GM19043 (cell line): ENCODE data around the gene POR.

Experiments used
- ATAC-seq: cut with Tn5 transposase; IDR thresholded peaks from one replicate; pipeline ENCODE4 v1.9.1; 2021; ENCODE audit warnings: low read depth; ENCODE audit not compliant: unreplicated experiment

POR gene

DNA sequence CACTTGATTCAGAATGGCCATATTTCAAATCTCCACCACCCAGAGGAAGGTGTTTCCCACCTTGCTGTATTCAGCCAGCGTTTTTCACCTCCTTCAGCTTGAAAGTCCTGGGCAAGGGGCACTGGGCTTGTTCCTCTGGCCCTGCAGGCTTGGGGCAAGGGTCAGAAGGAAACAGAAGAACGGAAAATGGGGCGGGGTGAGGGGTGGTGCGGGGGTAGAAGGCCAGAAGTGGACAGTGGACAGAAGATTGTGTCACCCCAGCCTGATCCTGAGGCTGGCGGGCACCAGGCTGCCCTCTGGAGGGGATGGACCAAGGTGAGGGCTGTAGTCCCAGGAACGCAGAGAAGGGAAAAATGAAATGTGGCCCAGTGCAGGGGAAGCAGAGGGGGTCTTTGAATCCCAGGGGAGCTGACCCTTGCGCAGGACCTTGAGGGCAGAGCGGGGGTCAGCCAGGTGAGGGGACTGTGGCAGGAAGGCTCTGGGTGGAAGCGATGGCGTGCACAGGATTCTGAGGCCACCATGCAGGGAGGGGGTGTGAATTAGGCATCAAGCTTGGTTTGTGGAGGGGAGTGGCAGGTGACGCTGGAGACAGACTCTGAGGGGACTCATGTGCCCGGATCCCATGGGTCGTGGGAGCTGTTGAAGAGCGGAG is 56.5 kb downstream of the POR start:
- ATAC-seq, result no peak

- ATAC-seq, result no peak
Measured at GRCh38 chr7:75971961-75972763, 57.2 kb downstream of the POR start.

DNA sequence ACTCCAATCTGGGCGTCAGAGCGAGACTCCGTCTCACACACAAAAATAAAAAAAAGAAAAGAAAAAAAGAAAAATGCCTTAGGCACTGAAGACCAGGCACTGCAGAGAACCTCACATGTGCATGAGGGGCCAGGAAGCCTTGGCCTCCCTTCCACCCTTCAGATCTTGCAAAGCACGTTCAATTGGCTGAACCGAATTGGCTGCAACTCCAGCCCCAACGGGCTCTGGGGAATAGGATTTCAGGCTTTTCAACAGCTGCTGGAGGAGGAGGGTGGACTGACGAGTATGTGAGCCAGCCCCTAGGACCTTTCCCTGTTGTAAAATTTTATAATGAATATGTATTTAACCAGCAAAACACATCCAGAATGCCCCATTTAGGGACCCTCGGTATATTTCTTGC is 62.8 kb downstream of the POR start:
- no peak for ATAC-seq

- no peak for ATAC-seq
Measured at GRCh38 chr7:75979759-75980429, 64.9 kb downstream of the POR start.

DNA sequence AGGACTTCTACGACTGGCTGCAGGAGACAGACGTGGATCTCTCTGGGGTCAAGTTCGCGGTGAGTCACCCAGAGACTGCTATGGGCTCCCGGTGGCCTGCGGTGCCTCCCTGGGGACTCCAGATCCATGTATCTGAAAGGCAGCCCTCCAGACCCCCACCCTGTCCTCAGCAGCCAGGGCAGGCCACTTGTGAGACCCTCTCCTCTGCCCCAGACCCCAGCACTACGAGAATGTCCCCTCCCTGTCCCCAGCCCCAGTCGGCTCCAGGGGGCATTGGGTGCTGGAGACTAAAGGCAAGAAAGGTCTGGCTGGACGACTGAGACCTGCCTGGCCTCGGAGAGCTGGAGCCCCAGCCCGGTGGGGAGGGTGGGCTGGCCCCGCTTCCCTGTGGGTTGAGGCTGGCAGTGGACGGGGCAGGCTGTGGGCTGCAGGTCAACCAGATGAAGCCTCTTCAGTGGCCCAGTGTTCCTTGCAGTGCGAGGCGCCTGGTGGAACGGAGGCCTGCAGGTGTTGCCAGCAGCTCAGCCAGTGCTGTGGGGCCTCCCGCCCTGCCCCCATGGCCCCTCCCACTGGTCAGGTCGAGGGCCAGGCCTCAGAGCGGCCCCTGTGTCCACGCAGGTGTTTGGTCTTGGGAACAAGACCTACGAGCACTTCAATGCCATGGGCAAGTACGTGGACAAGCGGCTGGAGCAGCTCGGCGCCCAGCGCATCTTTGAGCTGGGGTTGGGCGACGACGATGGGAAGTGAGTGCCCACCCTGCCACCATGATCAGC is 65.7 kb downstream of the POR start:
- ATAC-seq, result no peak

GRCh38 chr7:75981203-75981452 is 66.2 kb downstream of the POR start:
- no peak for ATAC-seq

- no peak for ATAC-seq
Measured at GRCh38 chr7:75981453-75982305, 66.7 kb downstream of the POR start.

GRCh38 chr7:75982306-75983064 is 67.5 kb downstream of the POR start:
- no peak for ATAC-seq

DNA sequence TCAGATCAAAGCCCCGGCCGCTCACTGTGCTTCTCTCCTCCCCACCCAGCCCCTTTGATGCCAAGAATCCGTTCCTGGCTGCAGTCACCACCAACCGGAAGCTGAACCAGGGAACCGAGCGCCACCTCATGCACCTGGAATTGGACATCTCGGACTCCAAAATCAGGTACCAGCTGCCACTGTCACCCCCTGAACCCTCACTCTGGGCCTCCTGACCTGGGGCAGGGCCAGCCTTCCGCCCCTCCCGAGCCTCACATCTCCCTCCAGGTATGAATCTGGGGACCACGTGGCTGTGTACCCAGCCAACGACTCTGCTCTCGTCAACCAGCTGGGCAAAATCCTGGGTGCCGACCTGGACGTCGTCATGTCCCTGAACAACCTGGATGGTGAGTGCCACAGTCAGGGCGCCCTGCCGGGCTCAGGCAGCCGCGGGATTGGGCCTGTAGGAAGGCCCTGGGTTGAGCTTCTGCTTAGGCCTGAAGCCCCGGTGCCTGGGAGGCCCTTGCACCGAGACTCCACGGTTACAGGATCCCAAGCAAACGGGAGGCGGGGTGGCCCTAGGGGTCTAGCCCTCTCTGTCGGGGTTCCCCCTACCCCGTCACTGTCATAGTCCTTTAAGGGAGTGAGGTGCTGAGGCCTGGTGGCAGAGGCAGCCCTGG is 68.6 kb downstream of the POR start:
- no peak for ATAC-seq

DNA sequence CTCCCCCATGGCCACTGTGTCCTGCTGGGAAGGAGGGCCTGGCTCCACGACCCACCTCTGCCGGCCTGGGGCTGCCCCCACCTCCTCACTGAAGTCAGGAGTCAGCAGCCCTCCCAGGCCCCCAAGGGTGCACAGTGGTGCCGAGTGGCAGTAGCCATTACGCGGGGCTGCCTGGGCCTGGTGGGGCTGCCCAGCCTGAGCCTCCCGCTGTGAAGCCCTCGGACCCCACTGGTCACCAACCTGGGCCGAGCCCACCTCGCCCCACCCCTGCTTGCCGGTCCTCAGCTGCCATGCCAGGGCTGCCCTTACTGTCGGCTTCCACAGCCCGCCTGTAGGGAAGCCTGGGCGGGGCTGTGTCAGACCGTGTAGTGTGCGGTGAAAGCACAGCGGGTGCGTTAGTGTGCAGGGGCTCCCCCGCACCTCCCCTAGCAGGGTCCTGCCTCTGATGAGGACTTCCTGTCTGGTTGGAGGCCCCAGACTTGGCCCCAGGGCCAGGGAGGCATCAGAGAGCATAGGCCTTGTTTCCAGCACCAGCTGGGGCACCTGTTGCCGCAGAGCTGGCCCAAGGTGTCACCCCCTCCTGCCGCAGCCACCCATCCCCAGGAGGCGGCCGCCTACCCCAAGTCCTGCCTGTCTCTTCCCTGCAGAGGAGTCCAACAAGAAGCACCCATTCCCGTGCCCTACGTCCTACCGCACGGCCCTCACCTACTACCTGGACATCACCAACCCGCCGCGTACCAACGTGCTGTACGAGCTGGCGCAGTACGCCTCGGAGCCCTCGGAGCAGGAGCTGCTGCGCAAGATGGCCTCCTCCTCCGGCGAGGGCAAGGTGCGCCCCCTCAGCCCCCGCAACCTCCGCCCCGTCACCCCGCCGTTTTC is 69.4 kb downstream of the POR start:
- no peak for ATAC-seq

DNA sequence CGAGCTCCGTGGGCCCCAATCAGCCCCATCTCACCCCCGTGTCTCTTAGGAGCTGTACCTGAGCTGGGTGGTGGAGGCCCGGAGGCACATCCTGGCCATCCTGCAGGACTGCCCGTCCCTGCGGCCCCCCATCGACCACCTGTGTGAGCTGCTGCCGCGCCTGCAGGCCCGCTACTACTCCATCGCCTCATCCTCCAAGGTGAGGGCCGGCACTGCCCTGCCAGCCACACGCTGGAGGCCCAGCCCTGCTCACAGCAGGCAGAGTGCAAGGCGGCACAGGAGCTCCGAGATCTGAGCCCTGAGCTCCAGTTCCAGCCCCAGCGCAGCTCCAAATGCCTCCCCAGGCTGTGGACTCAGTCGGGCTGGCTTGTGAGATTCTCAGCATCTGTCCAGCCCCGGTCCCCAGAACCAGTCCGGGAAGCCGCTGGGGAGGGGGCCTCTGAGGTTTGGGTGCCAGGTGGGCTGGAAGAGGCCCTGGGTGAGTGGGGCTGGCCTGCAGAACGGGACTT is 70.1 kb downstream of the POR start:
- no peak for ATAC-seq

GRCh38 chr7:75985518-75986146 is 70.7 kb downstream of the POR start:
- no peak for ATAC-seq

DNA sequence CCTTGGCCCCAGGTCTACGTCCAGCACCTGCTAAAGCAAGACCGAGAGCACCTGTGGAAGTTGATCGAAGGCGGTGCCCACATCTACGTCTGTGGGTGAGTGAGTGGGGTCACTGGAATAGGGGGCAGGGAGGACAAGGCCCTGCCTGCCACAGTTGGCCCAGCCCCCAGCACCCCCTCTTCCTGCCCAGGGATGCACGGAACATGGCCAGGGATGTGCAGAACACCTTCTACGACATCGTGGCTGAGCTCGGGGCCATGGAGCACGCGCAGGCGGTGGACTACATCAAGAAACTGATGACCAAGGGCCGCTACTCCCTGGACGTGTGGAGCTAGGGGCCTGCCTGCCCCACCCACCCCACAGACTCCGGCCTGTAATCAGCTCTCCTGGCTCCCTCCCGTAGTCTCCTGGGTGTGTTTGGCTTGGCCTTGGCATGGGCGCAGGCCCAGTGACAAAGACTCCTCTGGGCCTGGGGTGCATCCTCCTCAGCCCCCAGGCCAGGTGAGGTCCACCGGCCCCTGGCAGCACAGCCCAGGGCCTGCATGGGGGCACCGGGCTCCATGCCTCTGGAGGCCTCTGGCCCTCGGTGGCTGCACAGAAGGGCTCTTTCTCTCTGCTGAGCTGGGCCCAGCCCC is 71.3 kb downstream of the POR start:
- ATAC-seq, result no peak

DNA sequence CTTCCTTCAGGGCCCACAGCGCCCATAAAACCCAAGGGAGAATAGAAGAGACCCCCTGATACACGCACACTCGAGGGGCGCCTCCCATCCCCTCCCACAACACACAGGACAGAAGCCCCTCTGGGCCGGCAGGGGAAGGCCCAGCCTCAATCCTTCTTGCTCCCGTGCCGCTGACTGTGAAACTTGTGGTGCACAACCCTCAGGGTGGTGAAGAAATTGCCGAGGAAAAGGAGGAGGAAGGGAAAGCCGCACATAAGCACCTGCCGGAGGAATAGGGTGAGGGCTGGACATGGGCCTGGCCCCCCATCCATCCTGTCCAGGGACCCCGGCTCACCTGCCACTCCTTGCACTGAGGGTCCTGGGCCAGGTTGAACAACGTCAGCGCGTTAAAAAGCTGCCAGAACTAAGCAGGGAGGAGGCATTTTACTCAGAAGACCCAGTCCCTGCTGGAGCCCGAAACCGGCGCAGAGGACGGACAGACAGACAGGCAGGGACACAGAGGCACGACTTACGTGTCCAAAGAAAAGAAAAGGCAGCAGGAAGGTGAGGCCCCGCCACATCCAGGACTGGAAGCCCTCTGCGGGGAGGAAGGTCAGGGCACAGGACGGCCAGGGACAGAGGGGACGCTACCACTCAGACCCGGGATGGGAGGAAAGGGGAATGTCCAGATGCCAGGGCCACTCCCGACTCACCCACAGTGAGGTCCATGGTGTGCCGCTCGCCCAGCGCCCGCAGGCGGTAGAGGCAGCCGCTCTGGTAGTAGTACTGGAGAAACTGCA is 72.3 kb downstream of the POR start:
- ATAC-seq, result no peak

DNA sequence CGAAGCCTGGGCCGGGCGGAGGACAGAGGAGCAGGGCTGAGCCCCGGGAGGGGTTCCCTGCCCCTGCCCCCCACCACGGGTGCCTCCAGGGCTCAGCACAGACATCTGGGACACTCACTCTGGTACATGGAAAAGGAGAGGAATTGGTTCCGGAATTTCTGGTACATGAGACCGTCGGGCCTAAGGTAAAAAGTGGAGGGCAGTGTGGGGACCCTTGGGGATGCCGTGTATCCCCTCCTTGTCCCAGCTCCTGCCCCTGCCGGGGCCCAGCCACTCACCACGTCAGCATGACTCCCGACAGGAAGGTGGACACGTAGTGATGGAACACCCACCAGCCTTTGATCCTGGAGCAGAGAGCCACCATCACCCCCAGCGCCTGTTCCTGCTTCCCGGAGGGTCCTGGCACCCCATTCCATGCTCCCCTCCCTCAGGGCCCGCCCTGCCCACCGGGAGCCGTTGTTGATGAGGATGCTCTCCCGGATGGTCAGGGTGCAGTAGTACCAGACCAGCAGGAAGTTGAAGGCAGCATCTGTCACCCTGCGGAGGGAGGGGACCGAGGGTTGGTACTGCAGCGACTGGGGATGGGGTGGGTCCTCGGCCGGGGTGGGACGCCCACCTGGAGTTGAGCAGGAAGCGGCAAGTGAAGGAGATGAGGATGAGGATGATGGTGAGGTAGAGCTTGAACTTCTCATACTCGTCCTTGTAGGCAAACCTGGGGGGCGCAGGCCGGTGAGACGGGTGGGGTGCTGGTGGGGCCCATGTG is 73.0 kb downstream of the POR start:
- ATAC-seq, result no peak
